ENCODE results near the gene TMEM141. TPM values are rescaled to one million over a fixed set of nuclear protein-coding genes. Genes with fewer than 3 reads are reported as not detected.

The TMEM141 gene
- polyA plus RNA-seq, 1 of the 3 experiments (the other 2 are of a cell fraction) = 112 TPM

GRCh38 chr9:136769710-136770191 lies 21.4 kb upstream of the TMEM141 start:
- H3K9me3 ChIP-seq = no peaks in the 10 kb centered on the region
- POLR2A ChIA-PET = no interaction called here
- peak; percentile 96 for DNase-seq
- H4K20me1 ChIP-seq (ENCODE audit: insufficient read depth) = no peaks in the 10 kb centered on the region
- no peak overlapping the region for H3K4me2 ChIP-seq
- H3K27ac ChIP-seq (ENCODE audit: low read depth in 2 of 2, low read length in 1 of 2) = no peak overlapping the region; a peak in 1 of 4 replicates
- no peaks in the 10 kb centered on the region for H3K9me2 ChIP-seq
- no peak overlapping the region for H3K9ac ChIP-seq
- CTCF ChIA-PET = interaction anchor here (0.6 to 3.7 kb wide), 26 partner anchors 9 to 311 kb away, joined by 3 to 24 read pairs (median 4); partner anchors contain the start of genes LCN8 and TMEM141
- H3K4me1 ChIP-seq (ENCODE audit: control insufficient read depth in 1 of 2, insufficient read depth in 2 of 2, low read depth in 1 of 2, low read length in 1 of 2) = peaks cover 0 to 3% of the 10 kb centered on the region in 2 experiments; a peak in 1 of 4 replicates
- no peak for TF ChIP-seq NFIC (IDR thresholded peaks at IDR 0.05; ENCODE audit: borderline replicate concordance)
- no peak for TF ChIP-seq GABPA (IDR thresholded peaks at IDR 0.05; ENCODE audit: low read depth)
- TF ChIP-seq EZH2phosphoT487 (IDR thresholded peaks at IDR 0.05; ENCODE audit: borderline replicate concordance, low read depth) = no peak
- TF ChIP-seq SMC3 (IDR thresholded peaks at IDR 0.05; ENCODE audit: low read depth, low read length) = 0 out of 2 replicates have a peak, but pooled peaks have one; percentile 13
- no peak for TF ChIP-seq JUND (IDR thresholded peaks at IDR 0.05)
- no peak for TF ChIP-seq FOXM1 (IDR thresholded peaks at IDR 0.05; ENCODE audit: low read depth)
- TF ChIP-seq MEF2A (IDR thresholded peaks at IDR 0.05; ENCODE audit: borderline replicate concordance, low read depth) = no peak
- TF ChIP-seq IRF3 (IDR thresholded peaks at IDR 0.05; ENCODE audit: low read depth, low read length) = no peak
- TF ChIP-seq, protein P1, sequence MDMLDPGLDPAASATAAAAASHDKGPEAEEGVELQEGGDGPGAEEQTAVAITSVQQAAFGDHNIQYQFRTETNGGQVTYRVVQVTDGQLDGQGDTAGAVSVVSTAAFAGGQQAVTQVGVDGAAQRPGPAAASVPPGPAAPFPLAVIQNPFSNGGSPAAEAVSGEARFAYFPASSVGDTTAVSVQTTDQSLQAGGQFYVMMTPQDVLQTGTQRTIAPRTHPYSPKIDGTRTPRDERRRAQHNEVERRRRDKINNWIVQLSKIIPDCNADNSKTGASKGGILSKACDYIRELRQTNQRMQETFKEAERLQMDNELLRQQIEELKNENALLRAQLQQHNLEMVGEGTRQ (IDR thresholded peaks at IDR 0.05; ENCODE audit: borderline replicate concordance, low read depth, low read length) = no peak
- TF ChIP-seq GATA2 (CRISPR knock-in tag; IDR thresholded peaks at IDR 0.05) = no peak
- peak; percentile 33; the same call in 1 of the 2 replicates for TF ChIP-seq RAD21 (IDR thresholded peaks at IDR 0.05; ENCODE audit: low read length)
- no peak for TF ChIP-seq FOXJ3 (CRISPR knock-in tag; IDR thresholded peaks at IDR 0.05)
- no peak for TF ChIP-seq TCF12 (IDR thresholded peaks at IDR 0.05)
- TF ChIP-seq CHD2 (IDR thresholded peaks at IDR 0.05; ENCODE audit: low read length, partially characterized antibody) = no peak
- peak; percentile 61 for TF ChIP-seq CTCF (IDR thresholded peaks at IDR 0.05)
- TF ChIP-seq YY1 (IDR thresholded peaks at IDR 0.05; ENCODE audit: low read depth) = no peak
- TF ChIP-seq PBX3 (IDR thresholded peaks at IDR 0.05) = no peak
- TF ChIP-seq MXI1 (IDR thresholded peaks at IDR 0.05; ENCODE audit: low read depth, low read length) = no peak
- no peaks in the 10 kb centered on the region for H3K79me2 ChIP-seq (ENCODE audit: insufficient read depth)
- H3K27me3 ChIP-seq (ENCODE audit: insufficient read depth) = no peaks in the 10 kb centered on the region; the same call in 1 of the 2 replicates
- WGBS (ENCODE audit: low lambda C conversion rate) = 6% methylated on average over 13 of the region's 16 CpGs
- peaks cover 2% of the 10 kb centered on the region for H3F3A ChIP-seq (replicated peaks; ENCODE audit: insufficient read depth)
- no peak overlapping the region for H2AFZ ChIP-seq (ENCODE audit: low read depth)
- no peaks in the 10 kb centered on the region for H3K36me3 ChIP-seq (replicated peaks in 1 of 2; ENCODE audit: control insufficient read depth in 1 of 2, insufficient read depth in 2 of 2, low read length in 1 of 2)
- H3K4me3 ChIP-seq (ENCODE audit: low read depth in 2 of 2, low read length in 1 of 2) = peak overlapping the region in 1 of 2 experiments; percentile 25; a peak in 1 of 4 replicates
